CD4-positive, alpha-beta T cell treated with Interleukin-15 for 4 hours (primary cell): Measurements from ENCODE around the gene PEX5L.
"Not testable (repeated sequence)": the region's sequence is repeated elsewhere in the genome, so short reads cannot be mapped to it uniquely, and the experiment has no call there.

Source experiments
- DNase-seq: peaks from one replicate; pipeline ENCODE4 v3.0.0-alpha.2; 2020; ENCODE audit warnings: low spot score

PEX5L gene, protein sequence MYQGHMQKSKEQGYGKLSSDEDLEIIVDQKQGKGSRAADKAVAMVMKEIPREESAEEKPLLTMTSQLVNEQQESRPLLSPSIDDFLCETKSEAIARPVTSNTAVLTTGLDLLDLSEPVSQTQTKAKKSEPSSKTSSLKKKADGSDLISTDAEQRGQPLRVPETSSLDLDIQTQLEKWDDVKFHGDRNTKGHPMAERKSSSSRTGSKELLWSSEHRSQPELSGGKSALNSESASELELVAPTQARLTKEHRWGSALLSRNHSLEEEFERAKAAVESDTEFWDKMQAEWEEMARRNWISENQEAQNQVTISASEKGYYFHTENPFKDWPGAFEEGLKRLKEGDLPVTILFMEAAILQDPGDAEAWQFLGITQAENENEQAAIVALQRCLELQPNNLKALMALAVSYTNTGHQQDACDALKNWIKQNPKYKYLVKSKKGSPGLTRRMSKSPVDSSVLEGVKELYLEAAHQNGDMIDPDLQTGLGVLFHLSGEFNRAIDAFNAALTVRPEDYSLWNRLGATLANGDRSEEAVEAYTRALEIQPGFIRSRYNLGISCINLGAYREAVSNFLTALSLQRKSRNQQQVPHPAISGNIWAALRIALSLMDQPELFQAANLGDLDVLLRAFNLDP

DNA sequence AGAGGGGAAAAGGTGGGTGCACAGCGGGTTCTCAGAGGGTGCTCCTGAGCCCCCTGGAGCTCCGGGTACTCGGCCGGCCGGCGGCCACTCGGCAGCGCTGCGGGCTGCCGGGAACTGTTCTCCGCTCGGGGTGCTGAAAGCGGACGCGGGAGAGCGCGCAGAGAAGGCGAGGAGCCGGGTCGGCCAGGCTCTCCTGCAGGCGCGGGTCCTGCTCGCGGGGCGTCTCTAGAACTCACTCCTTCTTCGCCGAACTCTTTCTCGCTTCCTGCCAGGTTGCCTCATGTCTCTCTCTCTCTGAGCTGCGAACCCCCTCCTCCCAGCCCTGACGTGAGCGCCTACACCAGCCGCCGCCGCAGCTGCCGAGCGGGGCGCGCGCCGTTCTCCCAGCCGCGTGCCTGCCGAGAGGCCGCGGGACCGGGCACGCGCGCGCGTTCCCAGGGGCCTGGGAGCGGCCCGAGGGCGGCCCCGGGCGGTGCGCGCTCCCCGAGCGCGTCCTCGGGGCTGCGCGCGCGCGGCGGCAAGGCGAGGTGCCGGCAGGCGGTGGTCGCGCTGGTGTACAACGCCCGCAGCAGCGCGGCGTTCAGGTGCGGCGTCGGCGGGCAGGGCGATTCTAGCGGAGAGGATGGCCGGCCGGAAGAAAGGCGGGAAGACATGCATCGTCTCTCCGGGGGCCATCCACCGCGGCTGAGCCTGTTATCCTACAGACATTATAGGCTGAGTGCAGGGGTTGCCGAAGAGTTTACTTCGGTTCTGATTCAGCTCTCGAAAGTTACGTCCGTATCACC is at the start of gene PEX5L:
TSS of gene PEX5L (minus strand) at position 267 of the 785 bp plus-strand sequence. CDS start 338 bp downstream, outside the sequence.
- DNase-seq: no peak

DNA sequence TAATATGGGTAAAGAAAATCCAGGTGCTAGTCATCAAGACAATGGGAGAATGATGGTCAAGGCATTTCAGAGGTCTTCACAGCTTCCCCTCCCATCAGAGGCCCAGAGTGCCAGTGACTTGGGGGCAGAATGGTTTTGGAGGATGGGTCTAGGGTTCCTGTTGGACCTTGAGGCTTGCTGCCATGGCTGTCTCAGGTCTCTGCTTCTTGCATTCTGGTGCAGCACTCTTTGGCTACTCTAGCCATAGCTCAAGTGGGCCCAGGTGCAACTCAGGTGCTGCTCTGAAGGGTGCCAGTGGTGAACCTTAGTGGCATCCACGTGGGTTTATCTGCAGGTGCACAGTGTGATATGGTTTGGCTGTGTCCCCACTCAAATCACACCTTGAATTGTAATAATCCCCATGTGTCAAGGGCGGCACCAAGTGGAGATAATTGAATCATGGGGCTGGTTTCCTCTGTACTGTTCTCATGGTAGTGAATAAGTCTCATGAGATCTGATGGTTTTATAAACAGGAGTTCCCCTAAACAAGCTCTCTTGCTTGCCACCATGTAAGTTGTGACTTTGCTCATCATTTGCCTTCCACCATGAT is 48.5 kb upstream of the PEX5L start:
- no peak for DNase-seq

DNA sequence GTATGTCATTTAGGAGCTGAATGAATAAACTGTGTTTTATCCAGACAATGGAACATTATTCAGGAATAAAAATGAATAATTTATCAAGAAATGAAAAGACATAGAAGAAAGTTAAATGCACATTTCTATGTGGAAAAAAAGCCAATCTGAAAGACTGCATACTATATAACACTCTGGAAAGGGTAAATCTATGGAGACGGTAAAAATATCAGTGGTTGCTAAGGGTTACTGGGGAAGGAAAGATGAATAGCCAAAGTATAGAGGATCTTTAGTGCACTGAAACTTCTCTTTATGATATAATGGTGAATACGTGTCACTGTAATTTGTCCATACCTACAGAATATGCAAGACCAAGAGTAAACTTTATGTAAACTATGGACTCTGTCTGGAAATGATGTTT is 46.0 kb upstream of the PEX5L start:
- no peak for DNase-seq

- no peak for DNase-seq
Observed at GRCh38 chr3:180078592-180078991, 41.9 kb upstream of the PEX5L start.

DNA sequence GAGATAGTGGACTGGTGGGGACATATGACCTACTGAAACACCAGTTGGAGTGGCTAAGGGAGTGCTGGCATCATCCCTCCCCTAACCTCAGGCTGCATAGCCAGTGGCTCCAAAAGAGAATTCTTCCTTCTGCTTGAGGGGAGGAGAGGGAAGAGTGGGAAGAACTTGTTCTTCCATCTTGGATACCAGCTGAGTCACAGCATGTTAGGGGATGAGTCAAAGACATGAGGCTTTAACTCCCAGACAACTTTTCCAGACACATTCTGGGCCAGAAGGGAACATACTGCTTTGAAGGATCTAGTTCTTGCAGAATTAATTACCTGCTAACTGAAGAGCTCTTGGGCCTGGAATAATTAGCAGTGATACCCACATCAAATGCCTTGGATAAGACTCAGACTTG is 36.8 kb upstream of the PEX5L start:
- no peak for DNase-seq

DNA sequence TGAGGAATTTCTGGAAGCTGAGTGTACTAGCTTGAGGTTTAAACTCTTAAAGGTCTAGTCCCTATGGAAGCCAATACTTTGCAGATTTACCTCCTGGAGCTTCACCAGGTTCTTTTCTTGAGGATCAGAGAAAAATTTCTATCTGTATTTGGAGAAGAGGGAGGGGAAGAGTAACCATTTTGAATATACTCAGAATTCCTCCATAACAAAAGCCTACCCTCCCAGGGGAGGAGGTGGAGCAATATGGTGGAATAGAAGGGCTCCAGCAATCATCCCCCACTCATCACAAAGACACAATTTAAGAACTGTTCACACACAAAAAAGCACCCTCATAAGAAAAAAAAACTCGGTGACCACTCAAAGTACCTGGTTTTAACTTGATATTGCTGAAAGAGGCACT is 36.0 kb upstream of the PEX5L start:
- no peak for DNase-seq

- DNase-seq: no peak
Observed at GRCh38 chr3:180070925-180071324, 34.2 kb upstream of the PEX5L start.

- no peak for DNase-seq
Observed at GRCh38 chr3:180068023-180068422, 31.3 kb upstream of the PEX5L start.

- no peak for DNase-seq
Observed at GRCh38 chr3:180066598-180066997, 29.9 kb upstream of the PEX5L start.

GRCh38 chr3:180063783-180064182 is 27.0 kb upstream of the PEX5L start:
- DNase-seq: no peak

GRCh38 chr3:180062771-180063170 is 26.0 kb upstream of the PEX5L start:
- DNase-seq: no peak

DNA sequence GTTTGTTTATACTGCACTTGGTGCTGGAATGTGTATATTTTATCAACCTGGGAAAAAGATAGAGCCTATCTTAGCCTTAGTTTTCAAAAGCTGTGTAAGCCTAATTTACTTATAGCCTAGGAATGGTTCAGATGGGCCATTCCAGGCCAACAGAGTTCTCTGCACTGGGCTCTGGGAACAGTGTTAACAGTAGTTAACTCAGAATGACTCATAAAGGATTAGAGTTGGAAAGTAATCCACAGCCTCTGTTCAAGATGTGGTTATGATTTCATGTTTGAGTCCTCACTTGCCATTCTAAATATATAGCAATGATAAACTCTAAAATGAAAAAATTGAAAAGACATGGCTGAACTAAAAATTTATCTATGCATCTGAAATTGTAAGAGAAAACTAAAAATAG is 22.6 kb upstream of the PEX5L start:
- no peak for DNase-seq

DNA sequence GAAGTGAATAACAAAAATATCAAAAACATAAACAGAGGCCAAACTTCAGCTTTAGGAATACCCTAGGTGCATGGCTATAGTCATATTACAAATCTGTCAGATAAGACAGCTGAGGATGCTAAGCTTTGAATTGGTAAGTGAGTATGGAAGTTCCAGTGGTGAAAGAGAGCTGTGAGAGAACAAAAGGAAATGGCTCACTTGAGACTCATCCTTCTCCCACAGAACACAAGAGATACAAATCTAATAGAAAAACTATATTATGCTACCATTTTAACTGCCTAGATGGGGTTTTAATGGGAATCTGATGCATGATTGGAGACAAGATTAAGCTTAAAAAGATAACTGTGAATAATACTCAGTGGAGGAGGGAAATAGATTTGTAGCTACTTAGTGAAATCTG is 21.5 kb upstream of the PEX5L start:
- no peak for DNase-seq

DNA sequence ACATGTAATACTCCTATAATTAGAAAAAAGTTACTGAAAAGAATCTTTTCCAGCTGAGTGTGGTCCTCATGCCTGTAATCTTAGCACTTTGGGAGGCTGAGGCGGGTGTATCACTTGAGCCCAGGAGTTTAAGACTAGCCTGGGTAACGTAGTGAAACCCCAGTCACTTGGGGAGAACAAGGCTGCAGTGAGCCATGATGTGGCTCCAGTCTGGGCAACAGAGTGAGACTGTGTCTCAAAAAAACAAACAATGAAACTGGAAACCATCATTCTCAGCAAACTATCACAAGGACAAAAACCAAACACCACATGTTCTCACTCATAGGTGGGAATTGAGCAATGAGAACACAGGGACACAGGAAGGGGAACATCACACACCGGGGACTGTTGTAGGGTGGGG is 18.9 kb upstream of the PEX5L start:
- DNase-seq: not testable (repeated sequence)

DNA sequence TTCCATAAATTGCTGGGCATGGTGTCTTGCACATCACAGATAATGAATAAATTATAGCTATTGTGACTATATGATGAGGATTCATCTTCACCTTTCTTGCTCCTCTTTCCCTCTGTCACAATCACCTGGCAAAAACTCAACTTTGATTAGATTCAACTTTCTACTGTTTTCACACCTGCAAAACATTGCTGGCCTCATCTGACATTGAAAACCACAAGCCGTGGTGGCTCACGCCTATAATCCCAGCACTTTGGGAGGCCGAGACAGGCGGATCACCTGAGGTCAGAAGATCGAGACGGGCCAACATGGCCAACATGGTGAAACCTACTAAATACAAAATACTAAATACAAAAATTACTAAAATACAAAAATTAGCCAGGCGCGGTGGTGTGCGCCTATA is 12.7 kb upstream of the PEX5L start:
- no peak for DNase-seq

- no peak for DNase-seq
Observed at GRCh38 chr3:180048840-180049239, 12.1 kb upstream of the PEX5L start.

GRCh38 chr3:180048103-180048502 is 11.4 kb upstream of the PEX5L start:
- no peak for DNase-seq

- DNase-seq: no peak
Observed at GRCh38 chr3:180040966-180041365, 4.2 kb upstream of the PEX5L start.

DNA sequence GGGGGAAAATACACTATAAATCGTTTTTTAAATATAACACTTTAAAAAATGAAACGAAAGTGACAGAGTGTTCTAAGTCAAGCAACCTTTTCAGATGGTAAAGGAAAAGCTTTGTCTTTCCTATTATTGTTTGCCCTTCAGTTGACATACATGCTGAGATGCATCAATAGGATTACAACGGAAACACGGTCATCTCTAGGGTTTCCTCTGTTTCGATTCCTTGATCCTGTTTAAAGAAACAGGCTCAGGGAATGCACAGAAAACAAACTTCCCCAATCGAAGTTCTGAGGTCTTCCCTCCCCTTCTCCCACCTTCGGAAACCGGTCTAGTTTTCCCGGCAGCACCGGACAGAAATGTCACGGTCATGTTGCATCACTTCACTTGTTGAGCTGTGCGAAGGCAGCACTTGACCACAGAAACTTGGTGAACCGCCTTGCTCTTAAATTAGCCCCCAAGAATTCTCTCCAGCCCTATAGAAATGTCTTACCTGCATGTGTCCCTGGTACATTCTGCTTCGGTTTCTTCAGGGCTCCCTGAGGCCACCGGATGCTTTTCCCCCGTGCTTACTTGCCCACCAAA is 556 bp downstream of the PEX5L start:
- no peak for DNase-seq

DNA sequence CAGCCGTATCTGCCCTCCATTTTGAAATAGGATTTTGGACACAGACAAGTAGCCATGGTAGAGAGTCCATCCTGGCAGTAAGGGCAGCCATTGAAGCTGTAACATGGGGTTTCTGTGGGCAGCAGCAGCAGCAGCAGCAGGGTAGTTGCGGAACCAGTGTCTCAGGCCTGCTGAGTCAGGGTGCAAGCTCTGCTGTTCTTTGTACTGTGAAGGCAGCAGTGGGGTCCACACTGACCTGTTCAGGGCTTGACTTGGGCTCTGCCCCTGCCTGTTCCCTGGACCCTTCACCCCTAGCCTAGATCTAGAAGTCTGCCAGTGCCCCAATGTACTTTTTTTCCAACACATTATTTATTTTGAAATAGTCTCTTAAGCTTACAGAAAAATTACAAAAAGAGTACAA is 9.7 kb downstream of the PEX5L start:
- DNase-seq: no peak

DNA sequence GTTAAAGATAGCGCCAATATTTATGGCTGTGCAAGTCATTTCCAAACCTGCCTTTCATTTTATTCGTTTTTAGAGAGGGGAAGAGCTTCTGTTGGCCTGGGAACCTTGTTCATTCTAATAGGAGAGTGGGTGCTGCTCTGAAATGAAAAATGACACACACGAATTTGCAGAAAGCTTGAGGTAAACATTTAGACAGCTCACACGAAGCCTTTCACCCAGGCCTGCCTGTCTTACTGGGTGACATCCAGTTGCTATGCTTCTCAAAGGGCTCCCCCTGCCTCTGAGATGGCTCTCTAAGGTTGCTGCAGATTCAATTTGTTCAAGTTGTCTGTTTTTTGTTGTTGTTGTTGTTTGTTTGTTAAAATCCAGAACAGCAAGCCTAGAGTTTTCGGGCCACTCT is 18.2 kb downstream of the PEX5L start:
- DNase-seq: no peak

DNA sequence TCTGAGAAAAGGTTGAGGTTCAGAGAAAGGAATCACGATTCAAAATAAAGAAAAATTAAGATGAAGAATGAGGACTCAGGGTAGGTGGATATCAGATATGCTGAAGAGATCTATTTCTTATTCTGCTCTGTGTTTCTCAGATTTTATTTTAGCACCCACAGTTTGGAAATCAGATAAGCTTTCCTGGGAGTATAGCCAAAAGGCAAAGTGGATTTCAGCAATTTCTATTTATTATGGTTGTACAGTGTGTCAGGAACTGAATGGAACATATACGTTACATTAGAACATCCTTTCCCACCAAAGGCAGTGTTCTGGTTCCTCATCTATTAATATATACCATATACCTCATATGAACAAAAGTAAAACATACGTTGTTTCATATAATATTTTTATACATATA is 18.9 kb downstream of the PEX5L start:
- DNase-seq: no peak
